Endothelial cell of umbilical vein (primary cell): ENCODE results near the gene MTFP1. TPM values are rescaled to one million over a fixed set of nuclear protein-coding genes. Genes with fewer than 3 reads are reported as not detected.

ENCODE experiments used
- BruUV-seq: library from RNA; stranded (reverse); fragments of 400-500 nt; replicated peaks from 2 replicates; lab custom pipeline; 2021; lab: Mats Ljungman, UMichigan
- CTCF ChIA-PET: fragments of 300-600, 350-600 bp; sonication (Branson Sonifier 250); formaldehyde crosslinking; loops from one replicate; lab custom pipeline; 2021; ENCODE audit warnings: antibody characterized with exemption, inconsistent platforms; lab: Charles Lee
- POLR2A ChIA-PET: fragments of 300-600, 350-600 bp; sonication (Branson Sonifier 250); formaldehyde crosslinking; loops from one replicate; lab custom pipeline; 2021; ENCODE audit warnings: antibody characterized with exemption, inconsistent platforms; lab: Charles Lee
- DNase-seq: peaks from one replicate; pipeline ENCODE4 v3.0.0-alpha.2; 2011; ENCODE audit warnings: low read depth, low spot score
- FAIRE-seq: peaks from 2 replicates; lab custom pipeline; 2011; peaks lifted over from hg19 to GRCh38; lab: Jason Lieb, UNC
- H2AFZ ChIP-seq: 2 replicates; pipeline ENCODE4 v1.6.0; 2012; ENCODE audit warnings: low read depth, low read length, control low read depth, inconsistent platforms
- H3K27ac ChIP-seq: 2 replicates; pipeline ENCODE4 v1.5.1; 2011; ENCODE audit warnings: low read depth, mild to moderate bottlenecking, control low read depth, low read length, moderate library complexity; ENCODE audit not compliant: insufficient read depth
- H3K27me3 ChIP-seq, 2 experiments: 2 replicates each; pipeline versions ENCODE4 v1.6.0 to v1.6.1; 2011; ENCODE audit warnings: low read length in 2 of 2, mixed read lengths in 1 of 2; ENCODE audit not compliant: control insufficient read depth in 2 of 2, insufficient read depth in 2 of 2
- H3K36me3 ChIP-seq, 2 experiments: 2 replicates in 1 of 2; 3 replicates in 1 of 2; pipeline ENCODE4 v1.5.1; 2011; ENCODE audit warnings: low read length in 2 of 2, mild to moderate bottlenecking in 1 of 2, moderate library complexity in 1 of 2; ENCODE audit not compliant: control insufficient read depth in 2 of 2, insufficient read depth in 2 of 2; ENCODE audit errors: extremely low read depth in 1 of 2
- H3K4me1 ChIP-seq: 3 replicates; pipeline ENCODE4 v1.5.1; 2011; ENCODE audit warnings: mild to moderate bottlenecking, low read length; ENCODE audit not compliant: control insufficient read depth, insufficient read depth; ENCODE audit errors: extremely low read depth
- H3K4me2 ChIP-seq: 2 replicates; pipeline ENCODE4 v1.6.1; 2011; ENCODE audit warnings: low read length, control low read depth, mixed read lengths; ENCODE audit not compliant: insufficient read depth
- H3K4me3 ChIP-seq, 3 experiments: fragments of 200-600 bp in 1 of 3; sonication (generic), shearing (Covaris generic) in 1 of 3; replicated peaks in 1 of 3; 2 replicates each; pipeline ENCODE4 v1.5.1; 2011 to 2016; ENCODE audit warnings: control low read depth in 3 of 3, low read length in 3 of 3, mild to moderate bottlenecking in 2 of 3, inconsistent platforms in 1 of 3, low read depth in 1 of 3, moderate library complexity in 1 of 3; ENCODE audit not compliant: insufficient read depth in 1 of 3
- H3K79me2 ChIP-seq: 2 replicates; pipeline ENCODE4 v1.6.0; 2012; ENCODE audit warnings: low read length, inconsistent platforms; ENCODE audit not compliant: control insufficient read depth, insufficient read depth
- H3K9ac ChIP-seq: replicated peaks from 2 replicates; pipeline ENCODE3; 2011; ENCODE audit warnings: low read length, control low read depth; ENCODE audit not compliant: insufficient read depth; ENCODE audit errors: extremely low read depth
- H3K9me1 ChIP-seq: replicated peaks from 3 replicates; pipeline ENCODE4 v1.6.0; 2011; ENCODE audit warnings: mild to moderate bottlenecking, low read length; ENCODE audit not compliant: control insufficient read depth, insufficient read depth; ENCODE audit errors: extremely low read depth
- H3K9me3 ChIP-seq: replicated peaks from 2 replicates; pipeline ENCODE4 v1.5.1; 2012; ENCODE audit warnings: low read length, inconsistent platforms; ENCODE audit not compliant: control insufficient read depth, insufficient read depth
- H4K20me1 ChIP-seq: replicated peaks from 2 replicates; pipeline ENCODE3; 2011; ENCODE audit warnings: mild to moderate bottlenecking, low read length; ENCODE audit not compliant: control insufficient read depth, insufficient read depth; ENCODE audit errors: extremely low read depth
- FOS ChIP-seq: IDR thresholded peaks from 2 replicates; pipeline ENCODE4 v1.6.1; 2011; ENCODE audit warnings: mild to moderate bottlenecking, low read length, moderate library complexity, borderline replicate concordance; ENCODE audit not compliant: insufficient read depth
- GATA2 ChIP-seq: IDR thresholded peaks from 2 replicates; pipeline ENCODE4 v1.7.0; 2011; ENCODE audit warnings: low read depth, mild to moderate bottlenecking, moderate library complexity, mixed read lengths, low read length; ENCODE audit not compliant: insufficient read length, insufficient read depth
- JUN ChIP-seq: IDR thresholded peaks from 2 replicates; pipeline ENCODE4 v1.6.1; 2011; ENCODE audit warnings: borderline replicate concordance, low read depth; ENCODE audit not compliant: insufficient read length, insufficient read depth
- MAX ChIP-seq: IDR thresholded peaks from 2 replicates; pipeline ENCODE4 v1.6.1; 2011; ENCODE audit not compliant: insufficient read depth, insufficient read length
- MYC ChIP-seq: IDR thresholded peaks from one replicate; pipeline ENCODE4 v1.6.1; 2011; ENCODE audit warnings: mild to moderate bottlenecking, low read depth, low read length
- POLR2A ChIP-seq: IDR thresholded peaks from 2 replicates; pipeline ENCODE4 v1.6.1; 2012; ENCODE audit warnings: low read depth, mild to moderate bottlenecking, control low read depth, low read length
- dilution Hi-C: fragments of 300-500 bp; cut with MboI; formaldehyde crosslinking; loops from one replicate; pipeline ENCODE4 v1.15.0; 2019; ENCODE audit warnings: low sequenced_read_pairs; ENCODE audit not compliant: extremely low pct_ligation_motif_present
- intact Hi-C: fragments of 100-400 bp; cut with micrococcal nuclease; formaldehyde crosslinking; loops from one replicate; pipeline ENCODE4 v1.10.0; 2022
- polyA plus RNA-seq, 4 experiments: library from polyadenylated mRNA; depleted of rRNA in 3 of 4; stranded (reverse) in 3 of 4; unstranded in 1 of 4; fragments of >200 nt; gene quantifications; 2 replicates each; pipeline versions ENCODE4 v1.2.1 to v1.2.3, GENCODE V29; 2011 to 2012; ENCODE audit warnings: missing spikeins in 1 of 4
- small RNA-seq: library from RNA; depleted of rRNA; stranded (forward); fragments of <200 nt; gene quantifications from one replicate; pipeline ENCODE3, GENCODE V24; 2012; ENCODE audit warnings: low replicate concordance, low read depth; ENCODE audit not compliant: insufficient read depth, insufficient read length
- total RNA-seq: library from RNA; stranded (reverse); gene quantifications from 2 replicates; pipeline ENCODE4 v1.2.3, GENCODE V29; 2021

Gene MTFP1
- total and polyA plus RNA-seq, 2 donors (not counting 3 experiments of a cell fraction or from before 2014, with no cell fraction given): 30.3 to 41.9 TPM

DNA sequence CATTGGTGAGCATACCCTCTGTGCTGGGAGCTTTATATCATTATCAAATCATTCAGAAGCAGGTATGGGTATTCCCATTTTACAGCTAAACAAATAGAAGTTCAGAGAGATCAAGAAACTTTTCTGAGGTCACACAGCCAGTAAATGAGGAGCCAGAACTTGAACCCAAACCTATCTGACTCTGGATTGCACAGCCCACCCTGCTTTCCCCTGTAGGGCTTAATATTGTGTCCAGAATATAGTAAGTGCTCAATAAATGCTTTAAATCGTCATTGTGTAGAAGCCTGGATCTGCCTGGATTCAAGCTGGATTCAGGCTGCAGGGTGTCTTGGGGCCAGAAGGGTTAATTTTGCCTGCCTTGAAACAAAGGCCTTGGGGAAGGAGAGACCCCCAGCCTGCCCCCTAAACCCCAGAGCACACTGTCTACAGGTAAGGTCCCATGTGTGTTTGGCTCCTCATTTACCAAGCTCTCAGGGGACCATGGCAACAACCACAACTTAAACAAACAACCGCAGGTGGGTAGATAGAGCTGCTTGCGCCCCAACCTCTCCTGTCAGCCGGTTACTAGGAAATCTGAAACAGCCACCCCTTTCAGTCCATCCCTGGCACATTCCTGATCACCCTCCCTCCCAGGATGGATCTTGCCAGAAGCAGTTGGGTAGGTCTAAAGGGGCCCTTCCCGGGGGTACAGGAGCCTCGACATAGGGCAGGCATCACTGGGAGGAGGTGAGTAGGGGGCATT is 49.3 kb downstream of the MTFP1 start:
- Histone ChIP-seq H3K79me2 (no peaks in the 10 kb centered on the region), H3K4me2 (no peak overlapping the region), H3K36me3 (no peaks in the 10 kb centered on the region), H2AFZ (no peak overlapping the region), H3K27ac (no peak overlapping the region), H3K4me1 (no peaks in the 10 kb centered on the region), H3K9me1 (no peaks in the 10 kb centered on the region), H3K9ac (no peak overlapping the region), H3K9me3 (no peaks in the 10 kb centered on the region), H4K20me1 (no peaks in the 10 kb centered on the region), H3K27me3 (peaks cover 11% of the 10 kb centered on the region in 2 experiments), H3K4me3 (no peak overlapping the region)
- FAIRE-seq (no peak), DNase-seq (no peak)
- TF ChIP-seq MYC (no peak), GATA2 (no peak), FOS (no peak), MAX (no peak), JUN (no peak), POLR2A (no peak)
- ChIA-PET POLR2A (no interaction called here), CTCF (interaction anchor here (1.6 kb wide), 1 partner anchor 9 kb away, joined by 5 read pairs; no protein-coding TSS in a partner anchor)
- dilution Hi-C loops: no loop called here
- BruUV-seq: no TSS peak
- intact Hi-C loops: no loop called here

Small RNA genes lying within 50 kb of the gene (small RNA-seq; reads per million reads assigned to genes)
- gene AC004832.3: not detected
- gene RNU6-564P: not detected

Other genes starting within 250 kb of the MTFP1 start
- 0.27 and 0.35 TPM in 2 replicates for gene LIF, start 179.0 kb upstream of the MTFP1 start, total RNA-seq
- gene LIF, start 179.0 kb upstream of the MTFP1 start, polyA plus RNA-seq: 0.12 and 0.35 TPM in 2 replicates
- gene OSM, start 158.9 kb upstream of the MTFP1 start, total RNA-seq: not detected in 2 replicates
- gene OSM, start 158.9 kb upstream of the MTFP1 start, polyA plus RNA-seq: not detected in 2 replicates
- 7.2 and 8.1 TPM in 2 replicates for gene CASTOR1, start 136.3 kb upstream of the MTFP1 start, total RNA-seq
- 26.8 and 33.0 TPM in 2 replicates for gene CASTOR1, start 136.3 kb upstream of the MTFP1 start, polyA plus RNA-seq
- gene TBC1D10A, start 98.8 kb upstream of the MTFP1 start, total RNA-seq: 10.0 and 11.3 TPM in 2 replicates
- 11.9 and 15.1 TPM in 2 replicates for gene TBC1D10A, start 98.8 kb upstream of the MTFP1 start, polyA plus RNA-seq
- gene SF3A1, start 68.9 kb upstream of the MTFP1 start, total RNA-seq: 173 and 187 TPM in 2 replicates
- 23.1 and 60.2 TPM in 2 replicates for gene SF3A1, start 68.9 kb upstream of the MTFP1 start, polyA plus RNA-seq
- 1.7 and 2.1 TPM in 2 replicates for gene CCDC157, start 68.8 kb upstream of the MTFP1 start, total RNA-seq
- gene CCDC157, start 68.8 kb upstream of the MTFP1 start, polyA plus RNA-seq: 3.1 and 3.7 TPM in 2 replicates
- 24.4 and 26.9 TPM in 2 replicates for gene RNF215, start 38.4 kb upstream of the MTFP1 start, total RNA-seq
- 16.7 and 21.7 TPM in 2 replicates for gene RNF215, start 38.4 kb upstream of the MTFP1 start, polyA plus RNA-seq
- 22.7 and 28.8 TPM in 2 replicates for gene SEC14L2, start 28.8 kb upstream of the MTFP1 start, total RNA-seq
- 22.5 and 24.0 TPM in 2 replicates for gene SEC14L2, start 28.8 kb upstream of the MTFP1 start, polyA plus RNA-seq
- not detected in 2 replicates for gene SEC14L3, start 46.2 kb downstream of the MTFP1 start, total RNA-seq
- gene SEC14L3, start 46.2 kb downstream of the MTFP1 start, polyA plus RNA-seq: not detected in 2 replicates
- not detected in 2 replicates for gene SEC14L4, start 79.9 kb downstream of the MTFP1 start, total RNA-seq
- gene SEC14L4, start 79.9 kb downstream of the MTFP1 start, polyA plus RNA-seq: not detected in 2 replicates
- 0.15 TPM in 1 of 2 replicates, not detected in the other for gene SEC14L6, start 121.0 kb downstream of the MTFP1 start, total RNA-seq
- 0.04 and 0.11 TPM in 2 replicates for gene SEC14L6, start 121.0 kb downstream of the MTFP1 start, polyA plus RNA-seq
- gene GAL3ST1, start 148.9 kb downstream of the MTFP1 start, total RNA-seq: not detected in 2 replicates
- gene GAL3ST1, start 148.9 kb downstream of the MTFP1 start, polyA plus RNA-seq: 0.06 TPM in 1 of 2 replicates, not detected in the other
- gene PES1, start 166.1 kb downstream of the MTFP1 start, total RNA-seq: 106 and 110 TPM in 2 replicates
- 135 and 154 TPM in 2 replicates for gene PES1, start 166.1 kb downstream of the MTFP1 start, polyA plus RNA-seq
- 62.3 and 80.6 TPM in 2 replicates for gene TCN2, start 181.4 kb downstream of the MTFP1 start, total RNA-seq
- 188 and 199 TPM in 2 replicates for gene TCN2, start 181.4 kb downstream of the MTFP1 start, polyA plus RNA-seq
- gene SLC35E4, start 210.0 kb downstream of the MTFP1 start, total RNA-seq: 15.3 TPM in 2 replicates
- 10.7 and 14.8 TPM in 2 replicates for gene SLC35E4, start 210.0 kb downstream of the MTFP1 start, polyA plus RNA-seq
- gene DUSP18, start 242.1 kb downstream of the MTFP1 start, total RNA-seq: 17.5 and 18.3 TPM in 2 replicates
- gene DUSP18, start 242.1 kb downstream of the MTFP1 start, polyA plus RNA-seq: 30.1 and 32.9 TPM in 2 replicates